K562 (cell line): ENCODE measurements around the gene AFF3. TPM values are rescaled to one million over a fixed set of nuclear protein-coding genes. Genes with fewer than 3 reads are reported as not detected.
A peak's percentile ranks its signal among the peaks of the same experiment; 100 is the strongest.

ENCODE experiments used
- ATAC-seq: fragments of 200-7000 bp; cut with Tn5 transposase; 3 replicates; pipeline ENCODE4 v1.9.1; 2020; ENCODE audit warnings: moderate library complexity
- BruUV-seq: library from RNA; stranded (reverse); fragments of 400-500 nt; replicated peaks from 2 replicates; lab custom pipeline; 2021; lab: Mats Ljungman, UMichigan
- CTCF ChIA-PET: fragments of 300-600 bp; formaldehyde crosslinking; extraction: SDS; loops from one replicate; lab custom pipeline; 2021; ENCODE audit warnings: low intra/inter-chr PET ratio; lab: Yijun Ruan, JAX
- POLR2A ChIA-PET: fragments of 300-600, 350-650 bp; sonication (Branson Sonifier 250); formaldehyde crosslinking; extraction: SDS; loops from one replicate; lab custom pipeline; 2021; ENCODE audit warnings: antibody characterized with exemption, inconsistent platforms; lab: Yijun Ruan, JAX
- DNase-seq, 4 experiments: peaks; one replicate each; pipeline versions ENCODE4 v3.0.0 to v3.0.0-alpha.2; 2011 to 2018; ENCODE audit warnings: low spot score in 3 of 4, mixed read lengths in 3 of 4; ENCODE audit errors: extremely low read depth in 1 of 4
- FAIRE-seq: peaks from 2 replicates; lab custom pipeline; 2011; peaks lifted over from hg19 to GRCh38; lab: Jason Lieb, UNC
- H2AFZ ChIP-seq: 2 replicates; pipeline ENCODE4 v1.6.0; 2011; ENCODE audit warnings: low read depth, low read length, control low read depth, inconsistent platforms
- H3K27ac ChIP-seq: fragments of 200-600 bp; 3 replicates; pipeline ENCODE4 v1.8.0; 2011; ENCODE audit warnings: low read depth, mild to moderate bottlenecking, control low read depth, inconsistent platforms, low read length, moderate library complexity, mixed read lengths; ENCODE audit errors: extremely low read depth
- H3K27me3 ChIP-seq, 2 experiments: fragments of 300-600 bp in 1 of 2; 2 replicates in 1 of 2; 3 replicates in 1 of 2; pipeline versions ENCODE4 v1.6.0 to v1.8.0; 2011; ENCODE audit warnings: inconsistent platforms in 2 of 2, low read length in 2 of 2, mild to moderate bottlenecking in 1 of 2, mixed read lengths in 1 of 2, moderate library complexity in 1 of 2; ENCODE audit not compliant: control insufficient read depth in 2 of 2, insufficient read depth in 2 of 2
- H3K36me3 ChIP-seq: fragments of 300-600 bp; 3 replicates; pipeline ENCODE4 v1.8.0; 2011; ENCODE audit warnings: mild to moderate bottlenecking, low read length, inconsistent platforms; ENCODE audit not compliant: control insufficient read depth, insufficient read depth
- H3K4me1 ChIP-seq, 2 experiments: fragments of 200-600 bp in 1 of 2; replicated peaks in 1 of 2; 2 replicates in 1 of 2; 3 replicates in 1 of 2; pipeline versions ENCODE4 v1.5.1 to v1.8.0; 2011; ENCODE audit warnings: inconsistent platforms in 2 of 2, low read length in 2 of 2, mild to moderate bottlenecking in 1 of 2, mixed read lengths in 1 of 2, moderate library complexity in 1 of 2; ENCODE audit not compliant: control insufficient read depth in 2 of 2, insufficient read depth in 2 of 2
- H3K4me2 ChIP-seq: 2 replicates; pipeline ENCODE4 v1.6.1; 2011; ENCODE audit warnings: low read length, control low read depth, inconsistent platforms, mixed read lengths; ENCODE audit not compliant: insufficient read depth
- H3K4me3 ChIP-seq: fragments of 200-600 bp; sonication (generic), shearing (Covaris generic); 2 replicates; pipeline ENCODE4 v1.5.1; 2016; ENCODE audit warnings: control low read depth, inconsistent platforms
- H3K79me2 ChIP-seq: fragments of 200-600 bp; 3 replicates; pipeline ENCODE4 v1.8.0; 2011; ENCODE audit warnings: low read length, inconsistent platforms; ENCODE audit not compliant: control insufficient read depth, insufficient read depth
- H3K9ac ChIP-seq, 2 experiments: 2 replicates each; pipeline versions ENCODE4 v1.6.0 to v1.6.1; 2011; ENCODE audit warnings: low read depth in 2 of 2, low read length in 2 of 2, control low read depth in 1 of 2, inconsistent platforms in 1 of 2, mild to moderate bottlenecking in 1 of 2, mixed read lengths in 1 of 2; ENCODE audit not compliant: insufficient read depth in 1 of 2
- H3K9me1 ChIP-seq: one replicate; pipeline ENCODE4 v1.6.0; 2011; ENCODE audit warnings: inconsistent platforms, mild to moderate bottlenecking, low read length, moderate library complexity; ENCODE audit not compliant: control insufficient read depth, insufficient read depth
- H3K9me3 ChIP-seq: replicated peaks from 2 replicates; pipeline ENCODE4 v1.5.1; 2011; ENCODE audit warnings: low read depth, low read length, inconsistent platforms; ENCODE audit not compliant: control insufficient read depth, insufficient read depth
- H4K20me1 ChIP-seq: replicated peaks from 2 replicates; pipeline ENCODE4 v1.6.1; 2011; ENCODE audit warnings: low read length, inconsistent platforms, mixed read lengths; ENCODE audit not compliant: control insufficient read depth, insufficient read depth
- BHLHE40 ChIP-seq: IDR thresholded peaks from 2 replicates; pipeline ENCODE4 v1.6.1; 2011; ENCODE audit warnings: low read length, improper control_type of control experiment
- CEBPG ChIP-seq, 3 experiments: fragments of 200-800 bp in 1 of 3; sonication (Bioruptor generic) in 1 of 3; sonication (generic) in 1 of 3; formaldehyde crosslinking in 1 of 3; IDR thresholded peaks in 2 of 3; conservative IDR thresholded peaks in 1 of 3; 2 replicates each; pipeline versions ENCODE4 v1.6.1 to v1.8.0; 2016 to 2022; ENCODE audit warnings: missing compliant biosample characterization in 2 of 3, missing genetic modification characterization in 2 of 3, mild to moderate bottlenecking in 1 of 3, missing genetic modification reagents in 1 of 3
- GABPA ChIP-seq: fragments of 200-800 bp; sonication (Bioruptor generic); conservative IDR thresholded peaks from 2 replicates; pipeline ENCODE4 v1.6.1; 2016; ENCODE audit warnings: low read depth, missing genetic modification characterization, missing compliant biosample characterization
- RAD51 ChIP-seq: fragments of 450-650 bp; IDR thresholded peaks from 2 replicates; pipeline ENCODE4 v1.7.1; 2016; ENCODE audit warnings: low read depth, mild to moderate bottlenecking, borderline replicate concordance
- USF2 ChIP-seq: sonication (generic); formaldehyde crosslinking; IDR thresholded peaks from 2 replicates; pipeline ENCODE4 v1.5.0; 2020; ENCODE audit warnings: missing genetic modification reagents
- WGBS: fragments of 100-300 bp; shearing (Covaris generic); methylation state at CpG from one replicate; pipeline ENCODE4 v1.1.6; 2016; ENCODE audit warnings: low coverage, mixed read lengths; ENCODE audit not compliant: insufficient coverage; ENCODE audit errors: missing lambda C conversion rate; 5-methylcytosine and 5-hydroxymethylcytosine counted together
- in situ Hi-C: fragments of 300-500 bp; cut with MboI; formaldehyde crosslinking; loops from 4 replicates; pipeline ENCODE4 v1.15.0; 2018; ENCODE audit warnings: inconsistent platforms, mixed read lengths
- intact Hi-C: fragments of 100-400 bp; cut with micrococcal nuclease; formaldehyde crosslinking; loops from 2 replicates; pipeline ENCODE4 v1.14.2; 2022
- polyA plus RNA-seq, 8 experiments: library from polyadenylated mRNA; depleted of rRNA in 4 of 8; stranded (reverse) in 5 of 8; unstranded in 3 of 8; fragments of >200 nt; fragmentation: Nextera tagmentation in 2 of 8; fragmentation: Illumina TruSeq in 1 of 8; extraction: Ambion mirVana in 2 of 8; extraction: Trizol in 1 of 8; gene quantifications; 2 replicates each; pipeline versions ENCODE4 v1.2.1 to v1.2.3, GENCODE V29; 2011 to 2014; ENCODE audit warnings: inconsistent platforms in 1 of 8, missing spikeins in 1 of 8
- total RNA-seq, 7 experiments: library from RNA; depleted of rRNA in 6 of 7; stranded (reverse); fragments of >200 nt in 6 of 7; fragmentation: Illumina TruSeq in 2 of 7; extraction: Trizol in 2 of 7; gene quantifications; 2 replicates each; pipeline versions ENCODE4 v1.2.1 to v1.2.3, GENCODE V29; 2011 to 2021; ENCODE audit warnings: low replicate concordance in 1 of 7
- TF ChIP-seq, protein P1 (sequence below): fragments of 450-650 bp; IDR thresholded peaks from 2 replicates; pipeline ENCODE4 v1.6.1; 2016; ENCODE audit warnings: mild to moderate bottlenecking, moderate library complexity
- TF ChIP-seq, protein P2 (sequence below), 2 experiments: fragments of 450-650 bp in 1 of 2; sonication (generic) in 1 of 2; formaldehyde crosslinking in 1 of 2; IDR thresholded peaks in 1 of 2; conservative IDR thresholded peaks in 1 of 2; 2 replicates each; pipeline versions ENCODE4 v1.6.1 to v1.8.1; 2016 to 2023; ENCODE audit warnings: mild to moderate bottlenecking in 2 of 2, moderate library complexity in 2 of 2, inconsistent platforms in 1 of 2, missing genetic modification reagents in 1 of 2

AFF3 gene
- total and polyA plus RNA-seq, 9 of the 15 experiments (the other 6 are each of a cell fraction or from before 2014, with no cell fraction given) = 0.02 to 0.11 TPM; not detected in 7

GRCh38 chr2:99867770-99868169, 274.6 kb downstream of the AFF3 start:
- Histone ChIP-seq H3K9me3 (no peaks in the 10 kb centered on the region), H3K27me3 (peaks cover 4 to 29% of the 10 kb centered on the region in 2 experiments; a peak in 3 of 5 replicates), H3K4me1 (no peaks in the 10 kb centered on the region), H2AFZ (no peak overlapping the region), H3K4me3 (no peak overlapping the region), H3K4me2 (no peak overlapping the region), H3K9me1 (no peaks in the 10 kb centered on the region), H3K79me2 (no peaks in the 10 kb centered on the region), H3K36me3 (no peaks in the 10 kb centered on the region), H4K20me1 (no peaks in the 10 kb centered on the region), H3K27ac (no peak overlapping the region), H3K9ac (no peak overlapping the region)
- ChIA-PET POLR2A (interaction anchor here (0.6 kb wide), 1 partner anchor 49 kb away, joined by 3 read pairs; no protein-coding TSS in a partner anchor), CTCF (interaction anchor here (0.6 kb wide), 1 partner anchor 1873 kb away, joined by 3 read pairs; no protein-coding TSS in a partner anchor)
- DNase-seq (peak in 1 of 4 experiments; percentile 6), ATAC-seq (no peak), FAIRE-seq (no peak)
- intact Hi-C loops = no loop called here
- in situ Hi-C loops = no loop called here
- 0% methylated on average over 10 of the region's 11 CpGs for WGBS
- no TSS peak for BruUV-seq
- TF ChIP-seq, protein P1, sequence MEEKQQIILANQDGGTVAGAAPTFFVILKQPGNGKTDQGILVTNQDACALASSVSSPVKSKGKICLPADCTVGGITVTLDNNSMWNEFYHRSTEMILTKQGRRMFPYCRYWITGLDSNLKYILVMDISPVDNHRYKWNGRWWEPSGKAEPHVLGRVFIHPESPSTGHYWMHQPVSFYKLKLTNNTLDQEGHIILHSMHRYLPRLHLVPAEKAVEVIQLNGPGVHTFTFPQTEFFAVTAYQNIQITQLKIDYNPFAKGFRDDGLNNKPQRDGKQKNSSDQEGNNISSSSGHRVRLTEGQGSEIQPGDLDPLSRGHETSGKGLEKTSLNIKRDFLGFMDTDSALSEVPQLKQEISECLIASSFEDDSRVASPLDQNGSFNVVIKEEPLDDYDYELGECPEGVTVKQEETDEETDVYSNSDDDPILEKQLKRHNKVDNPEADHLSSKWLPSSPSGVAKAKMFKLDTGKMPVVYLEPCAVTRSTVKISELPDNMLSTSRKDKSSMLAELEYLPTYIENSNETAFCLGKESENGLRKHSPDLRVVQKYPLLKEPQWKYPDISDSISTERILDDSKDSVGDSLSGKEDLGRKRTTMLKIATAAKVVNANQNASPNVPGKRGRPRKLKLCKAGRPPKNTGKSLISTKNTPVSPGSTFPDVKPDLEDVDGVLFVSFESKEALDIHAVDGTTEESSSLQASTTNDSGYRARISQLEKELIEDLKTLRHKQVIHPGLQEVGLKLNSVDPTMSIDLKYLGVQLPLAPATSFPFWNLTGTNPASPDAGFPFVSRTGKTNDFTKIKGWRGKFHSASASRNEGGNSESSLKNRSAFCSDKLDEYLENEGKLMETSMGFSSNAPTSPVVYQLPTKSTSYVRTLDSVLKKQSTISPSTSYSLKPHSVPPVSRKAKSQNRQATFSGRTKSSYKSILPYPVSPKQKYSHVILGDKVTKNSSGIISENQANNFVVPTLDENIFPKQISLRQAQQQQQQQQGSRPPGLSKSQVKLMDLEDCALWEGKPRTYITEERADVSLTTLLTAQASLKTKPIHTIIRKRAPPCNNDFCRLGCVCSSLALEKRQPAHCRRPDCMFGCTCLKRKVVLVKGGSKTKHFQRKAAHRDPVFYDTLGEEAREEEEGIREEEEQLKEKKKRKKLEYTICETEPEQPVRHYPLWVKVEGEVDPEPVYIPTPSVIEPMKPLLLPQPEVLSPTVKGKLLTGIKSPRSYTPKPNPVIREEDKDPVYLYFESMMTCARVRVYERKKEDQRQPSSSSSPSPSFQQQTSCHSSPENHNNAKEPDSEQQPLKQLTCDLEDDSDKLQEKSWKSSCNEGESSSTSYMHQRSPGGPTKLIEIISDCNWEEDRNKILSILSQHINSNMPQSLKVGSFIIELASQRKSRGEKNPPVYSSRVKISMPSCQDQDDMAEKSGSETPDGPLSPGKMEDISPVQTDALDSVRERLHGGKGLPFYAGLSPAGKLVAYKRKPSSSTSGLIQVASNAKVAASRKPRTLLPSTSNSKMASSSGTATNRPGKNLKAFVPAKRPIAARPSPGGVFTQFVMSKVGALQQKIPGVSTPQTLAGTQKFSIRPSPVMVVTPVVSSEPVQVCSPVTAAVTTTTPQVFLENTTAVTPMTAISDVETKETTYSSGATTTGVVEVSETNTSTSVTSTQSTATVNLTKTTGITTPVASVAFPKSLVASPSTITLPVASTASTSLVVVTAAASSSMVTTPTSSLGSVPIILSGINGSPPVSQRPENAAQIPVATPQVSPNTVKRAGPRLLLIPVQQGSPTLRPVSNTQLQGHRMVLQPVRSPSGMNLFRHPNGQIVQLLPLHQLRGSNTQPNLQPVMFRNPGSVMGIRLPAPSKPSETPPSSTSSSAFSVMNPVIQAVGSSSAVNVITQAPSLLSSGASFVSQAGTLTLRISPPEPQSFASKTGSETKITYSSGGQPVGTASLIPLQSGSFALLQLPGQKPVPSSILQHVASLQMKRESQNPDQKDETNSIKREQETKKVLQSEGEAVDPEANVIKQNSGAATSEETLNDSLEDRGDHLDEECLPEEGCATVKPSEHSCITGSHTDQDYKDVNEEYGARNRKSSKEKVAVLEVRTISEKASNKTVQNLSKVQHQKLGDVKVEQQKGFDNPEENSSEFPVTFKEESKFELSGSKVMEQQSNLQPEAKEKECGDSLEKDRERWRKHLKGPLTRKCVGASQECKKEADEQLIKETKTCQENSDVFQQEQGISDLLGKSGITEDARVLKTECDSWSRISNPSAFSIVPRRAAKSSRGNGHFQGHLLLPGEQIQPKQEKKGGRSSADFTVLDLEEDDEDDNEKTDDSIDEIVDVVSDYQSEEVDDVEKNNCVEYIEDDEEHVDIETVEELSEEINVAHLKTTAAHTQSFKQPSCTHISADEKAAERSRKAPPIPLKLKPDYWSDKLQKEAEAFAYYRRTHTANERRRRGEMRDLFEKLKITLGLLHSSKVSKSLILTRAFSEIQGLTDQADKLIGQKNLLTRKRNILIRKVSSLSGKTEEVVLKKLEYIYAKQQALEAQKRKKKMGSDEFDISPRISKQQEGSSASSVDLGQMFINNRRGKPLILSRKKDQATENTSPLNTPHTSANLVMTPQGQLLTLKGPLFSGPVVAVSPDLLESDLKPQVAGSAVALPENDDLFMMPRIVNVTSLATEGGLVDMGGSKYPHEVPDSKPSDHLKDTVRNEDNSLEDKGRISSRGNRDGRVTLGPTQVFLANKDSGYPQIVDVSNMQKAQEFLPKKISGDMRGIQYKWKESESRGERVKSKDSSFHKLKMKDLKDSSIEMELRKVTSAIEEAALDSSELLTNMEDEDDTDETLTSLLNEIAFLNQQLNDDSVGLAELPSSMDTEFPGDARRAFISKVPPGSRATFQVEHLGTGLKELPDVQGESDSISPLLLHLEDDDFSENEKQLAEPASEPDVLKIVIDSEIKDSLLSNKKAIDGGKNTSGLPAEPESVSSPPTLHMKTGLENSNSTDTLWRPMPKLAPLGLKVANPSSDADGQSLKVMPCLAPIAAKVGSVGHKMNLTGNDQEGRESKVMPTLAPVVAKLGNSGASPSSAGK = peak; percentile 81
- TF ChIP-seq GABPA (tag) (peak; percentile 60), USF2 (CRISPR knock-in tag) (no peak), CEBPG (CRISPR knock-in tag; IDR thresholded peaks at IDR 0.05) (no peak), CEBPG (tag; conservative IDR thresholded peaks at IDR 0.05 in 1 of 2, IDR thresholded peaks at IDR 0.05 in 1 of 2) (peak in 1 of 2 experiments; percentile 63; a peak in 1 of 4 replicates), RAD51 (no peak), BHLHE40 (peak; percentile 50)
- TF ChIP-seq, protein P2, sequence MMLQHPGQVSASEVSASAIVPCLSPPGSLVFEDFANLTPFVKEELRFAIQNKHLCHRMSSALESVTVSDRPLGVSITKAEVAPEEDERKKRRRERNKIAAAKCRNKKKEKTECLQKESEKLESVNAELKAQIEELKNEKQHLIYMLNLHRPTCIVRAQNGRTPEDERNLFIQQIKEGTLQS (IDR thresholded peaks at IDR 0.05) = peak; percentile 18; the same call in 1 of the 2 replicates
- TF ChIP-seq, protein P2 (CRISPR knock-in tag; conservative IDR thresholded peaks at IDR 0.05) = no peak
